Endothelial cell of umbilical vein (primary cell): ENCODE measurements around the gene NANS.

ENCODE experiments used
- EZH2 ChIP-seq: IDR thresholded peaks from 2 replicates; pipeline ENCODE4 v1.6.1; 2012; ENCODE audit warnings: borderline replicate concordance, low read depth, mild to moderate bottlenecking, moderate library complexity, low read length, inconsistent platforms; ENCODE audit not compliant: severe bottlenecking
- GATA2 ChIP-seq: IDR thresholded peaks from 2 replicates; pipeline ENCODE4 v1.7.0; 2011; ENCODE audit warnings: low read depth, mild to moderate bottlenecking, moderate library complexity, mixed read lengths, low read length; ENCODE audit not compliant: insufficient read length, insufficient read depth
- TF ChIP-seq, protein P1 (sequence below): IDR thresholded peaks from 2 replicates; pipeline ENCODE4 v1.6.1; 2011; ENCODE audit not compliant: insufficient read depth, insufficient read length
- TF ChIP-seq, protein P2 (sequence below), 2 donors: IDR thresholded peaks; 1 replicate in 1 of 2; 2 replicates in 1 of 2; pipeline ENCODE4 v1.5.1; 2011; ENCODE audit warnings: low read length in 2 of 2, mild to moderate bottlenecking in 2 of 2, moderate library complexity in 2 of 2, control low read depth in 1 of 2, inconsistent platforms in 1 of 2, low read depth in 1 of 2; ENCODE audit not compliant: insufficient read depth in 1 of 2; ENCODE audit errors: extremely low read depth in 1 of 2

DNA sequence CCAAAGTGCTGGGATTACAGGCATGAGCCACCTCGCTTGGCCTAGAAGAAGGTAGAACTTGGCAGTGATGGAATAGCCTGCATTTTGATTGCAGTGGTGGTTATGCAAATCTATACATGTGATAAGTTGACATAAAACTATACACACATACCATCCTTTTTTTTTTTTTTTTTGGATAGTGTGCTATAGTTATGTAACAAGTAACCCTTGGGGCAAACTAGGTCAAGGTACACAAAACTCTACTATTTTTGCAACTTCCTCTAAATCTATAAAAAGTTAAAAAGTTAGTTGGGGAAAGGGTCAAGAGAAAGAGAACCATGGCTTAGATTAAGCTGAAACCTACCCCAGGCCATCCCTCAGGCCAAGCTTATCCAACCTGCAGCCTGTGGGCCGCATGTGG, 51.4 kb downstream of the NANS start:
- TF ChIP-seq, protein P1, sequence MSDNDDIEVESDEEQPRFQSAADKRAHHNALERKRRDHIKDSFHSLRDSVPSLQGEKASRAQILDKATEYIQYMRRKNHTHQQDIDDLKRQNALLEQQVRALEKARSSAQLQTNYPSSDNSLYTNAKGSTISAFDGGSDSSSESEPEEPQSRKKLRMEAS, result no peak
- TF ChIP-seq, protein P2, sequence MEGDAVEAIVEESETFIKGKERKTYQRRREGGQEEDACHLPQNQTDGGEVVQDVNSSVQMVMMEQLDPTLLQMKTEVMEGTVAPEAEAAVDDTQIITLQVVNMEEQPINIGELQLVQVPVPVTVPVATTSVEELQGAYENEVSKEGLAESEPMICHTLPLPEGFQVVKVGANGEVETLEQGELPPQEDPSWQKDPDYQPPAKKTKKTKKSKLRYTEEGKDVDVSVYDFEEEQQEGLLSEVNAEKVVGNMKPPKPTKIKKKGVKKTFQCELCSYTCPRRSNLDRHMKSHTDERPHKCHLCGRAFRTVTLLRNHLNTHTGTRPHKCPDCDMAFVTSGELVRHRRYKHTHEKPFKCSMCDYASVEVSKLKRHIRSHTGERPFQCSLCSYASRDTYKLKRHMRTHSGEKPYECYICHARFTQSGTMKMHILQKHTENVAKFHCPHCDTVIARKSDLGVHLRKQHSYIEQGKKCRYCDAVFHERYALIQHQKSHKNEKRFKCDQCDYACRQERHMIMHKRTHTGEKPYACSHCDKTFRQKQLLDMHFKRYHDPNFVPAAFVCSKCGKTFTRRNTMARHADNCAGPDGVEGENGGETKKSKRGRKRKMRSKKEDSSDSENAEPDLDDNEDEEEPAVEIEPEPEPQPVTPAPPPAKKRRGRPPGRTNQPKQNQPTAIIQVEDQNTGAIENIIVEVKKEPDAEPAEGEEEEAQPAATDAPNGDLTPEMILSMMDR (IDR thresholded peaks at IDR 0.05; ENCODE audit: extremely low read depth in 1 of 2, insufficient read depth in 1 of 2, low read depth in 1 of 2, low read length in 2 of 2), result no peak
- TF ChIP-seq EZH2 (no peak), GATA2 (no peak)
